ENCODE data around the gene STAG2.

- no peak for TF ChIP-seq CTCF (conservative IDR thresholded peaks at IDR 0.05; ENCODE audit: low read depth in 2 of 2)
- no peak for TF ChIP-seq EZH2 (IDR thresholded peaks at IDR 0.05; ENCODE audit: low read depth, unreplicated experiment)
- TF ChIP-seq JUNB (IDR thresholded peaks at IDR 0.05; ENCODE audit: unreplicated experiment), result no peak
- TF ChIP-seq POLR2AphosphoS5 (IDR thresholded peaks at IDR 0.05; ENCODE audit: low read depth), result no peak
- TF ChIP-seq REST (IDR thresholded peaks at IDR 0.05; ENCODE audit: unreplicated experiment), result no peak
Measured at GRCh38 chrX:124085063-124085462, 123.6 kb downstream of the STAG2 start.
